Neural cell (in vitro differentiated cells): Measurements from ENCODE around the gene CLCNKB. TPM values are rescaled to one million over a fixed set of nuclear protein-coding genes. Genes with fewer than 3 reads are reported as not detected.

Experiments
- H2AFZ ChIP-seq: fragments of 200-600, 300-800 bp; sonication (generic), shearing (Covaris generic); 2 replicates; pipeline ENCODE4 v1.6.0; 2014; ENCODE audit warnings: low read depth, mild to moderate bottlenecking, antibody characterized with exemption, low read length, moderate library complexity
- H3F3A ChIP-seq: fragments of 200-600 bp; shearing (Covaris generic); 2 replicates; pipeline ENCODE4 v1.6.1; 2016; ENCODE audit warnings: mild to moderate bottlenecking, moderate library complexity, mixed read lengths, antibody characterized with exemption, low read length; ENCODE audit not compliant: insufficient read depth, poor library complexity, severe bottlenecking
- H3K27ac ChIP-seq: fragments of 200-600, 300-800 bp; sonication (generic), shearing (Covaris generic); 2 replicates; pipeline ENCODE4 v1.5.1; 2014; ENCODE audit warnings: mild to moderate bottlenecking, low read length, moderate library complexity
- H3K27me3 ChIP-seq: fragments of 300-800, 200-600 bp; sonication (generic), shearing (Covaris generic); 2 replicates; pipeline ENCODE4 v1.6.0; 2014; ENCODE audit warnings: mild to moderate bottlenecking, low read depth, low read length, moderate library complexity; ENCODE audit not compliant: insufficient read depth
- H3K36me3 ChIP-seq: fragments of 300-800, 200-600 bp; sonication (generic), shearing (Covaris generic); 2 replicates; pipeline ENCODE4 v1.5.1; 2014; ENCODE audit warnings: mild to moderate bottlenecking, antibody characterized with exemption, low read length, moderate library complexity; ENCODE audit not compliant: insufficient read depth
- H3K4me2 ChIP-seq: fragments of 300-800, 200-600 bp; sonication (generic), shearing (Covaris generic); 2 replicates; pipeline ENCODE4 v1.6.0; 2014; ENCODE audit warnings: mild to moderate bottlenecking, low read length
- H3K4me3 ChIP-seq: fragments of 300-800, 200-600 bp; sonication (generic), shearing (Covaris generic); 2 replicates; pipeline ENCODE4 v1.5.1; 2014; ENCODE audit warnings: mild to moderate bottlenecking, low read length, moderate library complexity
- H3K79me2 ChIP-seq: fragments of 200-600 bp; shearing (Covaris generic); replicated peaks from 2 replicates; pipeline ENCODE4 v1.6.0; 2014; ENCODE audit warnings: mild to moderate bottlenecking, low read length, moderate library complexity; ENCODE audit not compliant: insufficient read depth
- H3K9ac ChIP-seq: fragments of 300-800, 200-600 bp; sonication (generic), shearing (Covaris generic); 2 replicates; pipeline ENCODE4 v1.6.1; 2016; ENCODE audit warnings: mild to moderate bottlenecking, low read length, mixed read lengths
- H3K9me2 ChIP-seq: fragments of 200-600 bp; shearing (Covaris generic); 2 replicates; pipeline ENCODE4 v1.6.1; 2016; ENCODE audit warnings: mild to moderate bottlenecking, low read length, mixed read lengths; ENCODE audit not compliant: insufficient read depth
- H3K9me3 ChIP-seq: fragments of 200-600, 300-800 bp; sonication (generic), shearing (Covaris generic); 2 replicates; pipeline ENCODE4 v1.6.1; 2016; ENCODE audit warnings: mild to moderate bottlenecking, mixed run types, low read length, moderate library complexity, mixed read lengths
- H4K20me1 ChIP-seq: fragments of 200-600 bp; shearing (Covaris generic); 2 replicates; pipeline ENCODE4 v1.6.1; 2016; ENCODE audit warnings: mild to moderate bottlenecking, mixed run types; ENCODE audit not compliant: insufficient read depth
- CTCF ChIP-seq: fragments of 450-650 bp; IDR thresholded peaks from 2 replicates; pipeline ENCODE4 v1.5.1; 2014; ENCODE audit warnings: antibody characterized with exemption, mild to moderate bottlenecking, moderate library complexity; ENCODE audit not compliant: poor library complexity, severe bottlenecking
- EP300 ChIP-seq: fragments of 450-650 bp; conservative IDR thresholded peaks from 2 replicates; pipeline ENCODE4 v1.6.1; 2014; ENCODE audit warnings: antibody characterized with exemption, mild to moderate bottlenecking, moderate library complexity; ENCODE audit not compliant: poor library complexity, severe bottlenecking
- EZH2 ChIP-seq: fragments of 200-600, 300-800 bp; shearing (Covaris generic), sonication (generic); IDR thresholded peaks from 2 replicates; pipeline ENCODE4 v1.6.1; 2014; ENCODE audit warnings: antibody characterized with exemption, low read length, borderline replicate concordance, mild to moderate bottlenecking; ENCODE audit not compliant: insufficient read depth, poor library complexity, severe bottlenecking
- MXI1 ChIP-seq: fragments of 450-650 bp; conservative IDR thresholded peaks from 2 replicates; pipeline ENCODE4 v1.6.1; 2014; ENCODE audit warnings: antibody characterized with exemption, mild to moderate bottlenecking; ENCODE audit not compliant: poor library complexity, severe bottlenecking
- POLR2AphosphoS5 ChIP-seq: IDR thresholded peaks from 2 replicates; pipeline ENCODE4 v1.6.1; 2012
- RAD21 ChIP-seq: fragments of 450-650 bp; conservative IDR thresholded peaks from 2 replicates; pipeline ENCODE4 v1.6.1; 2014; ENCODE audit warnings: antibody characterized with exemption, mild to moderate bottlenecking, moderate library complexity
- REST ChIP-seq: IDR thresholded peaks from 2 replicates; pipeline ENCODE4 v1.6.1; 2012; ENCODE audit warnings: borderline replicate concordance
- SMC3 ChIP-seq: fragments of 450-650 bp; conservative IDR thresholded peaks from 2 replicates; pipeline ENCODE4 v1.6.1; 2014; ENCODE audit warnings: antibody characterized with exemption, mild to moderate bottlenecking, moderate library complexity; ENCODE audit not compliant: poor library complexity
- TAF1 ChIP-seq: IDR thresholded peaks from 2 replicates; pipeline ENCODE4 v1.6.1; 2012; ENCODE audit warnings: low read depth
- polyA plus RNA-seq: library from polyadenylated mRNA; depleted of rRNA; stranded (reverse); fragments of >200 nt; gene quantifications from 2 replicates; pipeline ENCODE4 v1.2.3, GENCODE V29; 2014

Gene CLCNKB
- polyA plus RNA-seq, 1 donor from 2014 or later: not detected

GRCh38 chr1:16053781-16054502, 10.4 kb downstream of the CLCNKB start:
- Histone ChIP-seq H3K36me3 (no peaks in the 10 kb centered on the region), H3K9me2 (no peaks in the 10 kb centered on the region), H4K20me1 (no peaks in the 10 kb centered on the region), H3K4me2 (no peak overlapping the region), H3K79me2 (no peaks in the 10 kb centered on the region), H3K9me3 (no peaks in the 10 kb centered on the region), H3K9ac (no peak overlapping the region), H3K27me3 (no peaks in the 10 kb centered on the region), H3K27ac (no peak overlapping the region), H2AFZ (no peak overlapping the region), H3K4me3 (no peak overlapping the region), H3F3A (no peaks in the 10 kb centered on the region)
- TF ChIP-seq CTCF (no peak), MXI1 (no peak), RAD21 (no peak)

GRCh38 chr1:16054598-16055540, 11.3 kb downstream of the CLCNKB start:
- Histone ChIP-seq H3K4me3 (no peak overlapping the region), H3K4me2 (no peak overlapping the region), H3K9ac (no peak overlapping the region), H3K9me2 (no peaks in the 10 kb centered on the region), H3K9me3 (no peaks in the 10 kb centered on the region), H3F3A (no peaks in the 10 kb centered on the region), H3K27me3 (no peaks in the 10 kb centered on the region), H3K79me2 (no peaks in the 10 kb centered on the region), H4K20me1 (no peaks in the 10 kb centered on the region), H2AFZ (no peak overlapping the region), H3K36me3 (no peaks in the 10 kb centered on the region), H3K27ac (no peak overlapping the region)
- no peak for TF ChIP-seq POLR2AphosphoS5
- TF ChIP-seq SMC3: no peak
- no peak for TF ChIP-seq EP300
- no peak for TF ChIP-seq TAF1
- no peak for TF ChIP-seq EZH2
- TF ChIP-seq REST: no peak
- TF ChIP-seq CTCF: no peak
- no peak for TF ChIP-seq MXI1
- no peak for TF ChIP-seq RAD21
